Stomach (tissue), 9 donors: Measurements from ENCODE around the gene SBF2. TPM values are rescaled to one million over a fixed set of nuclear protein-coding genes. Genes with fewer than 3 reads are reported as not detected.

Source experiments
- DNase-seq, 2 donors: peaks; one replicate each; pipeline versions ENCODE4 v3.0.0 to v3.0.0-alpha.2; 2013 to 2019
- H3K27ac ChIP-seq, 5 donors: fragments of 200-600 bp in 4 of 5; sonication (generic) in 4 of 5; one replicate each; pipeline ENCODE4 v1.5.1; 2013 to 2019; ENCODE audit warnings: mild to moderate bottlenecking in 1 of 5, moderate library complexity in 1 of 5
- H3K27me3 ChIP-seq, 3 donors: fragments of 200-600 bp; sonication (generic); one replicate each; pipeline ENCODE4 v1.5.1; 2017 to 2019; ENCODE audit warnings: mixed run types in 1 of 3
- H3K36me3 ChIP-seq, 4 donors: fragments of 200-600 bp; sonication (generic); 1 replicate in 3 of 4; 2 replicates in 1 of 4; pipeline ENCODE4 v1.5.1; 2016 to 2019
- H3K4me1 ChIP-seq, 4 donors: fragments of 200-600 bp; sonication (generic); one replicate each; pipeline ENCODE4 v1.5.1; 2016 to 2019
- H3K4me3 ChIP-seq, 4 donors: fragments of 200-600 bp; sonication (generic) in 3 of 4; one replicate each; pipeline ENCODE4 v1.5.1; 2016 to 2019; ENCODE audit warnings: mild to moderate bottlenecking in 1 of 4
- H3K9me3 ChIP-seq, 4 donors: fragments of 200-600 bp; sonication (generic); one replicate each; pipeline ENCODE4 v1.5.1; 2016 to 2019
- CTCF ChIP-seq, 7 experiments: fragments of 450-650 bp in 4 of 7; fragments of 200-600 bp in 3 of 7; sonication (generic) in 3 of 7; IDR thresholded peaks; one replicate each; pipeline ENCODE4 v1.5.1; 2016 to 2019; ENCODE audit warnings: antibody characterized with exemption in 7 of 7, control low read depth in 2 of 7, mild to moderate bottlenecking in 1 of 7
- EP300 ChIP-seq: sonication (generic); formaldehyde crosslinking; IDR thresholded peaks from one replicate; pipeline ENCODE4 v1.6.1; 2017; ENCODE audit warnings: antibody characterized with exemption
- POLR2A ChIP-seq, 4 donors: fragments of 450-650 bp; IDR thresholded peaks; one replicate each; pipeline ENCODE4 v1.6.1; 2016; ENCODE audit warnings: antibody characterized with exemption in 4 of 4, control low read depth in 2 of 4, mild to moderate bottlenecking in 1 of 4, moderate library complexity in 1 of 4
- POLR2AphosphoS5 ChIP-seq, 3 donors: sonication (generic); formaldehyde crosslinking; IDR thresholded peaks; one replicate each; pipeline ENCODE4 v1.6.1; 2016; ENCODE audit warnings: antibody characterized with exemption in 3 of 3
- WGBS, 5 donors: extraction: QIAGEN DNeasy Blood & Tissue Kit in 3 of 5; methylation state at CpG; one replicate each; pipeline versions ENCODE4 v1.1.5 to v1.1.7; 2013 to 2018; 5-methylcytosine and 5-hydroxymethylcytosine counted together
- intact Hi-C: fragments of 100-400 bp; cut with DNase I; formaldehyde crosslinking; loops from one replicate; pipeline ENCODE4 v1.15.1; 2023; ENCODE audit warnings: low total_unique reads
- polyA plus RNA-seq, 3 donors: library from polyadenylated mRNA; stranded (reverse); fragments of 200-250 nt; gene quantifications; one replicate each; pipeline ENCODE4 v1.2.3, GENCODE V29; 2013
- total RNA-seq, 5 donors: library from RNA; depleted of rRNA; stranded (reverse); fragments of >200 nt; gene quantifications; one replicate each; pipeline versions ENCODE4 v1.1.0 to v1.2.3, GENCODE V29; 2014 to 2016
- donor health status: healthy with polysubstance abuse.
- donor health status: Bipolar disorder and iron deficiency.
- donor health status: healthy.

SBF2 gene
- total and polyA plus RNA-seq, 8 donors = 8.6 to 260 (median 37.2) TPM

- Histone ChIP-seq H3K27me3 (no peaks in the 10 kb centered on the region), H3K9me3 (no peaks in the 10 kb centered on the region), H3K4me3 (no peak overlapping the region), H3K36me3 (no peaks in the 10 kb centered on the region), H3K27ac (no peak overlapping the region), H3K4me1 (no peaks in the 10 kb centered on the region)
- TF ChIP-seq EP300 = no peak
- TF ChIP-seq CTCF (IDR thresholded peaks at IDR 0.05) = no peak
- no peak for TF ChIP-seq POLR2A (IDR thresholded peaks at IDR 0.05)
- no peak for TF ChIP-seq POLR2AphosphoS5 (IDR thresholded peaks at IDR 0.05)
- 67 to 83% (median 78%) methylated on average over 2 of the region's 2 CpGs for WGBS, 5 donors
- DNase-seq = no peak
- intact Hi-C loops = no loop called here
These were observed 370.7 kb downstream of the SBF2 start for GRCh38 chr11:9923280-9923679.

GRCh38 chr11:9922806-9923205 is 371.2 kb downstream of the SBF2 start:
- TF ChIP-seq POLR2A (IDR thresholded peaks at IDR 0.05) (no peak), CTCF (IDR thresholded peaks at IDR 0.05) (no peak), EP300 (no peak), POLR2AphosphoS5 (IDR thresholded peaks at IDR 0.05) (no peak)
- intact Hi-C loops = no loop called here
- Histone ChIP-seq H3K9me3 (no peaks in the 10 kb centered on the region), H3K4me1 (no peaks in the 10 kb centered on the region), H3K36me3 (no peaks in the 10 kb centered on the region), H3K27me3 (no peaks in the 10 kb centered on the region), H3K4me3 (no peak overlapping the region), H3K27ac (no peak overlapping the region)
- peak in 1 of 2 donors; percentile 17 for DNase-seq
- 55 to 73% (median 67%) methylated on average over 4 of the region's 4 CpGs for WGBS, 5 donors

- Histone ChIP-seq H3K4me1 (no peaks in the 10 kb centered on the region), H3K27me3 (no peaks in the 10 kb centered on the region), H3K9me3 (no peaks in the 10 kb centered on the region), H3K4me3 (no peak overlapping the region), H3K27ac (no peak overlapping the region), H3K36me3 (peaks cover 0 to 9% (median 6%) of the 10 kb centered on the region in 4 donors)
- intact Hi-C loops = no loop called here
- WGBS, 5 donors = 95 to 98% (median 97%) methylated on average over 3 of the region's 3 CpGs
- no peak for DNase-seq
- TF ChIP-seq EP300 (no peak), POLR2A (IDR thresholded peaks at IDR 0.05) (no peak), POLR2AphosphoS5 (IDR thresholded peaks at IDR 0.05) (no peak), CTCF (IDR thresholded peaks at IDR 0.05) (no peak)
These were observed 377.5 kb downstream of the SBF2 start for GRCh38 chr11:9916480-9916879.

GRCh38 chr11:9914064-9914463 is 380.0 kb downstream of the SBF2 start:
- no peak overlapping the region for H3K27ac ChIP-seq
- no peak for TF ChIP-seq POLR2AphosphoS5 (IDR thresholded peaks at IDR 0.05)
- TF ChIP-seq EP300 = no peak
- no peak for TF ChIP-seq CTCF (IDR thresholded peaks at IDR 0.05)
- TF ChIP-seq POLR2A (IDR thresholded peaks at IDR 0.05) = no peak
- intact Hi-C loops = no loop called here
- peaks cover 0 to 9% (median 6%) of the 10 kb centered on the region in 4 donors for H3K36me3 ChIP-seq
- WGBS, 5 donors = 41 to 92% (median 81%) methylated on average over 2 of the region's 2 CpGs
- H3K27me3 ChIP-seq = no peaks in the 10 kb centered on the region
- H3K9me3 ChIP-seq = no peaks in the 10 kb centered on the region
- no peaks in the 10 kb centered on the region for H3K4me1 ChIP-seq
- H3K4me3 ChIP-seq = no peak overlapping the region
- no peak for DNase-seq
